HepG2 (cell line): Measurements from ENCODE around the gene JAZF1.

Source experiments
- CBFB ChIP-seq: sonication (generic); formaldehyde crosslinking; IDR thresholded peaks from 2 replicates; pipeline ENCODE4 v1.4.0; 2020; ENCODE audit warnings: missing genetic modification reagents
- EP300 ChIP-seq, 3 experiments: sonication (generic) in 1 of 3; formaldehyde crosslinking in 1 of 3; IDR thresholded peaks; 2 replicates each; pipeline versions ENCODE4 v1.5.1 to v1.6.1; 2011 to 2020; ENCODE audit warnings: low read depth in 2 of 3, low read length in 2 of 3, borderline replicate concordance in 1 of 3, improper control_type of control experiment in 1 of 3, mild to moderate bottlenecking in 1 of 3, missing genetic modification reagents in 1 of 3, moderate library complexity in 1 of 3
- EZH2 ChIP-seq: conservative IDR thresholded peaks from 2 replicates; pipeline ENCODE4 v1.6.1; 2012; ENCODE audit warnings: mild to moderate bottlenecking, low read depth, low read length, moderate library complexity
- FOXA1 ChIP-seq, 2 experiments: fragments of 450-650 bp in 1 of 2; sonication (generic) in 1 of 2; formaldehyde crosslinking in 1 of 2; IDR thresholded peaks; 2 replicates each; pipeline versions ENCODE4 v1.4.0 to v1.6.1; 2016 to 2020; ENCODE audit warnings: missing genetic modification reagents in 1 of 2
- JUND ChIP-seq: sonication (generic); formaldehyde crosslinking; IDR thresholded peaks from 2 replicates; pipeline ENCODE4 v1.8.0; 2022; ENCODE audit warnings: mild to moderate bottlenecking, missing genetic modification reagents
- SP1 ChIP-seq, 2 experiments: fragments of 450-650 bp in 1 of 2; sonication (generic) in 1 of 2; formaldehyde crosslinking in 1 of 2; IDR thresholded peaks; 2 replicates each; pipeline versions ENCODE4 v1.4.0 to v1.6.1; 2016 to 2020; ENCODE audit warnings: missing genetic modification reagents in 1 of 2
- TF ChIP-seq, protein P1 (sequence below): IDR thresholded peaks from 2 replicates; pipeline ENCODE4 v1.6.1; 2016

DNA sequence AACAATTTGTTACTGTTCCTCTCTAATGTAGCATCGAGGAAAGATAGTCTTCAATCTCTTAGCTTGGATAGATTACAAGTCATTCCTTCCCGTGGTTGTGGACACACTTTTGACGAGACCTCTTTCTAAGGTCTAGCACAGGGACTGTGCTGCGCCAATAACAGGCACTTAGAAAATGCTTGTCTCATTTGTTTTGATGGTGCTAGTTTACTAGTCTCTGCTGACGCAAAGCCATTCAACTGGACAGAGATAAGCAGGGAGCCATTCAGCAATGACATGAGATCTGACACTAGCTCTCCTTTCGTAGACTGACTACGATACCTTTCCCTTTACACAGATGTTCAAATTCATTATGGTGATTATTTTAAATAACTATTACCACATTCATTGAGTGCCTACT, 6.4 kb upstream of the JAZF1 start:
- TF ChIP-seq EZH2 = no peak
- TF ChIP-seq FOXA1 (IDR thresholded peaks at IDR 0.05) = no peak
- TF ChIP-seq FOXA1 (CRISPR knock-in tag; IDR thresholded peaks at IDR 0.05) = no peak
- TF ChIP-seq CBFB (CRISPR knock-in tag) = no peak
- no peak for TF ChIP-seq JUND
- TF ChIP-seq, protein P1, sequence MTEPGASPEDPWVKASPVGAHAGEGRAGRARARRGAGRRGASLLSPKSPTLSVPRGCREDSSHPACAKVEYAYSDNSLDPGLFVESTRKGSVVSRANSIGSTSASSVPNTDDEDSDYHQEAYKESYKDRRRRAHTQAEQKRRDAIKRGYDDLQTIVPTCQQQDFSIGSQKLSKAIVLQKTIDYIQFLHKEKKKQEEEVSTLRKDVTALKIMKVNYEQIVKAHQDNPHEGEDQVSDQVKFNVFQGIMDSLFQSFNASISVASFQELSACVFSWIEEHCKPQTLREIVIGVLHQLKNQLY (CRISPR knock-in tag) = no peak
- no peak for TF ChIP-seq EP300 (IDR thresholded peaks at IDR 0.05; ENCODE audit: low read depth in 2 of 2, low read length in 2 of 2)
- TF ChIP-seq EP300 (CRISPR knock-in tag; IDR thresholded peaks at IDR 0.05; ENCODE audit: borderline replicate concordance) = no peak
- TF ChIP-seq SP1 (IDR thresholded peaks at IDR 0.05) = no peak
- TF ChIP-seq SP1 (CRISPR knock-in tag; IDR thresholded peaks at IDR 0.05) = no peak
